Astrocyte (in vitro differentiated cells and primary cell): ENCODE results near the gene OSBPL3. TPM values are rescaled to one million over a fixed set of nuclear protein-coding genes. Genes with fewer than 3 reads are reported as not detected.
"Not testable (repeated sequence)": the region's sequence is repeated elsewhere in the genome, so short reads cannot be mapped to it uniquely, and the experiment has no call there.

Source experiments
- DNase-seq: peaks from one replicate; pipeline ENCODE4 v3.0.0-alpha.2; 2010; ENCODE audit warnings: low read depth
- FAIRE-seq: peaks from 2 replicates; lab custom pipeline; 2011; peaks lifted over from hg19 to GRCh38; lab: Jason Lieb, UNC
- H2AFZ ChIP-seq: 2 replicates; pipeline ENCODE4 v1.6.0; 2012; ENCODE audit warnings: low read depth, low read length, inconsistent platforms
- H3K27ac ChIP-seq: 2 replicates; pipeline ENCODE4 v1.5.1; 2011; ENCODE audit warnings: low read depth, low read length, inconsistent platforms
- H3K27me3 ChIP-seq: 2 replicates; pipeline ENCODE4 v1.6.0; 2011; ENCODE audit warnings: low read length, inconsistent platforms; ENCODE audit not compliant: insufficient read depth
- H3K36me3 ChIP-seq: 2 replicates; pipeline ENCODE4 v1.5.1; 2011; ENCODE audit warnings: low read length, inconsistent platforms; ENCODE audit not compliant: insufficient read depth
- H3K4me1 ChIP-seq: 2 replicates; pipeline ENCODE4 v1.5.1; 2011; ENCODE audit warnings: low read length, inconsistent platforms; ENCODE audit not compliant: insufficient read depth
- H3K4me2 ChIP-seq: 2 replicates; pipeline ENCODE4 v1.6.0; 2012; ENCODE audit warnings: low read length, inconsistent platforms
- H3K4me3 ChIP-seq: 2 replicates; pipeline ENCODE4 v1.5.1; 2011; ENCODE audit warnings: low read depth, mild to moderate bottlenecking, low read length, inconsistent platforms; ENCODE audit not compliant: insufficient read depth
- H3K79me2 ChIP-seq: 2 replicates; pipeline ENCODE4 v1.6.0; 2012; ENCODE audit warnings: mild to moderate bottlenecking, low read length, inconsistent platforms; ENCODE audit not compliant: insufficient read depth
- H3K9ac ChIP-seq: 2 replicates; pipeline ENCODE4 v1.6.0; 2012; ENCODE audit warnings: mild to moderate bottlenecking, low read length, inconsistent platforms
- H3K9me3 ChIP-seq: 2 replicates; pipeline ENCODE4 v1.5.1; 2012; ENCODE audit warnings: low read depth, mild to moderate bottlenecking, low read length, inconsistent platforms; ENCODE audit not compliant: insufficient read depth
- H4K20me1 ChIP-seq: 2 replicates; pipeline ENCODE4 v1.6.0; 2012; ENCODE audit warnings: low read length, inconsistent platforms; ENCODE audit not compliant: insufficient read depth
- H3K27ac Mint-ChIP-seq: one replicate; pipeline ENCODE4 v1.8.0; 2021; ENCODE audit warnings: mild to moderate bottlenecking, mixed read lengths; ENCODE audit not compliant: unreplicated experiment
- H3K27me3 Mint-ChIP-seq: one replicate; pipeline ENCODE4 v1.8.0; 2021; ENCODE audit warnings: low read depth, mixed read lengths; ENCODE audit not compliant: unreplicated experiment
- H3K36me3 Mint-ChIP-seq: one replicate; pipeline ENCODE4 v1.8.0; 2021; ENCODE audit warnings: low read depth, mixed read lengths; ENCODE audit not compliant: unreplicated experiment
- H3K4me1 Mint-ChIP-seq: one replicate; pipeline ENCODE4 v1.8.0; 2021; ENCODE audit warnings: low read depth, mixed read lengths; ENCODE audit not compliant: unreplicated experiment
- H3K4me3 Mint-ChIP-seq: one replicate; pipeline ENCODE4 v1.8.0; 2021; ENCODE audit warnings: mild to moderate bottlenecking, moderate library complexity, mixed read lengths; ENCODE audit not compliant: unreplicated experiment
- H3K9me3 Mint-ChIP-seq: one replicate; pipeline ENCODE4 v1.8.0; 2021; ENCODE audit warnings: mild to moderate bottlenecking, mixed read lengths; ENCODE audit not compliant: unreplicated experiment
- CTCF ChIP-seq: IDR thresholded peaks from 2 replicates; pipeline ENCODE4 v1.5.1; 2011; ENCODE audit warnings: low read depth, mild to moderate bottlenecking, inconsistent platforms, low read length, moderate library complexity; ENCODE audit not compliant: insufficient read depth
- EZH2 ChIP-seq: IDR thresholded peaks from 2 replicates; pipeline ENCODE4 v1.6.1; 2012; ENCODE audit warnings: mild to moderate bottlenecking, low read length, inconsistent platforms; ENCODE audit not compliant: insufficient read depth
- total RNA-seq: library from RNA; stranded (reverse); gene quantifications from 2 replicates; pipeline ENCODE4 v1.2.1, GENCODE V29; 2021

Gene OSBPL3
- total RNA-seq, 1 donor from 2014 or later: 62.9 TPM

GRCh38 chr7:24795407-24795767 is 184.6 kb downstream of the OSBPL3 start:
- no peaks in the 10 kb centered on the region for H3K4me1 ChIP-seq
- peaks cover 2% of the 10 kb centered on the region for H3K36me3 ChIP-seq
- no peaks in the 10 kb centered on the region for H3K9me3 ChIP-seq
- peaks cover 6% of the 10 kb centered on the region for H3K4me1 Mint-ChIP-seq
- H3K27ac ChIP-seq: no peak overlapping the region
- DNase-seq (no peak), FAIRE-seq (no peak)
- H3K9me3 Mint-ChIP-seq: no peaks in the 10 kb centered on the region
- H3K4me2 ChIP-seq: no peak overlapping the region
- H3K27me3 ChIP-seq: no peaks in the 10 kb centered on the region
- no peaks in the 10 kb centered on the region for H3K27me3 Mint-ChIP-seq
- no peak overlapping the region for H3K4me3 Mint-ChIP-seq
- TF ChIP-seq EZH2: no peak
- no peak for TF ChIP-seq CTCF
- no peak overlapping the region for H2AFZ ChIP-seq
- H3K79me2 ChIP-seq: no peaks in the 10 kb centered on the region
- H3K36me3 Mint-ChIP-seq: peaks cover 13% of the 10 kb centered on the region
- H3K9ac ChIP-seq: no peak overlapping the region
- H3K27ac Mint-ChIP-seq: no peak overlapping the region
- no peak overlapping the region for H3K4me3 ChIP-seq
- H4K20me1 ChIP-seq: no peaks in the 10 kb centered on the region

- not testable (repeated sequence) for H3K4me3 ChIP-seq, H3K27ac ChIP-seq, H4K20me1 ChIP-seq, H3K27ac Mint-ChIP-seq, FAIRE-seq, H3K9me3 ChIP-seq, H3K36me3 ChIP-seq, H2AFZ ChIP-seq, H3K4me2 ChIP-seq, H3K9ac ChIP-seq, H3K9me3 Mint-ChIP-seq, H3K27me3 ChIP-seq, H3K4me1 Mint-ChIP-seq, H3K4me3 Mint-ChIP-seq, H3K27me3 Mint-ChIP-seq, H3K79me2 ChIP-seq, H3K4me1 ChIP-seq, DNase-seq
- peaks cover 13% of the 10 kb centered on the region for H3K36me3 Mint-ChIP-seq
These were observed 185.1 kb downstream of the OSBPL3 start for GRCh38 chr7:24794751-24795406.

GRCh38 chr7:24793982-24794648 is 185.9 kb downstream of the OSBPL3 start:
- Mint-ChIP-seq H3K9me3 (peaks cover 2% of the 10 kb centered on the region), H3K36me3 (peaks cover 13% of the 10 kb centered on the region), H3K27me3 (no peaks in the 10 kb centered on the region), H3K27ac (no peak overlapping the region), H3K4me3 (no peak overlapping the region), H3K4me1 (peaks cover 6% of the 10 kb centered on the region)
- Histone ChIP-seq H3K9ac (no peak overlapping the region), H3K27ac (no peak overlapping the region), H3K27me3 (no peaks in the 10 kb centered on the region), H4K20me1 (no peaks in the 10 kb centered on the region), H3K9me3 (no peaks in the 10 kb centered on the region), H3K36me3 (peaks cover 2% of the 10 kb centered on the region), H3K4me1 (no peaks in the 10 kb centered on the region), H3K4me2 (no peak overlapping the region), H2AFZ (no peak overlapping the region), H3K4me3 (no peak overlapping the region), H3K79me2 (no peaks in the 10 kb centered on the region)
- DNase-seq (no peak), FAIRE-seq (no peak)
- TF ChIP-seq EZH2 (no peak), CTCF (no peak)
